Measurements from ENCODE around the gene CERS6.

CERS6 gene

GRCh38 chr2:168529054-168529833, 73.2 kb downstream of the CERS6 start:
- FAIRE-seq = no peak

GRCh38 chr2:168529900-168530561, 74.0 kb downstream of the CERS6 start:
- FAIRE-seq (no peak), DNase-seq (ENCODE audit: low spot score) (no peak)

More at GRCh38 chr2:168529054-168529833, 73.2 kb downstream of the CERS6 start:
- no peak for DNase-seq (ENCODE audit: low spot score)

GRCh38 chr2:168530982-168531622, 75.0 kb downstream of the CERS6 start:
- no peak for DNase-seq (ENCODE audit: low spot score)
- FAIRE-seq = no peak

GRCh38 chr2:168534926-168535325, 78.9 kb downstream of the CERS6 start:
- no peak for DNase-seq (ENCODE audit: low spot score)
- FAIRE-seq = no peak

- FAIRE-seq (no peak), DNase-seq (ENCODE audit: low spot score) (no peak)
These were observed 80.9 kb downstream of the CERS6 start for GRCh38 chr2:168536925-168537466.

- FAIRE-seq = no peak
- DNase-seq (ENCODE audit: low spot score) = no peak
These were observed 82.1 kb downstream of the CERS6 start for GRCh38 chr2:168538133-168538532.

GRCh38 chr2:168538534-168538933, 82.5 kb downstream of the CERS6 start:
- DNase-seq (ENCODE audit: low spot score) (no peak), FAIRE-seq (no peak)

- no peak for FAIRE-seq
These were observed 83.9 kb downstream of the CERS6 start for GRCh38 chr2:168539945-168540344.

GRCh38 chr2:168541858-168542257, 85.8 kb downstream of the CERS6 start:
- DNase-seq (ENCODE audit: low spot score) = no peak
- no peak for FAIRE-seq

More at GRCh38 chr2:168539945-168540344, 83.9 kb downstream of the CERS6 start:
- no peak for DNase-seq (ENCODE audit: low spot score)

GRCh38 chr2:168543037-168543436, 87.0 kb downstream of the CERS6 start:
- DNase-seq (ENCODE audit: low spot score) (no peak), FAIRE-seq (no peak)

GRCh38 chr2:168543935-168544334, 87.9 kb downstream of the CERS6 start:
- no peak for FAIRE-seq
- no peak for DNase-seq (ENCODE audit: low spot score)

GRCh38 chr2:168545439-168546082, 89.5 kb downstream of the CERS6 start:
- peak; percentile 86 for FAIRE-seq
- peak; percentile 81 for DNase-seq (ENCODE audit: low spot score)

- DNase-seq (ENCODE audit: low spot score) = no peak
- FAIRE-seq = no peak
These were observed 94.6 kb downstream of the CERS6 start for GRCh38 chr2:168550670-168551069.

GRCh38 chr2:168552450-168552856, 96.4 kb downstream of the CERS6 start:
- DNase-seq (ENCODE audit: low spot score) (no peak), FAIRE-seq (no peak)

- DNase-seq (ENCODE audit: low spot score) = no peak
- no peak for FAIRE-seq
These were observed 99.2 kb downstream of the CERS6 start for GRCh38 chr2:168555283-168555682.

- no peak for FAIRE-seq
- no peak for DNase-seq (ENCODE audit: low spot score)
These were observed 103.1 kb downstream of the CERS6 start for GRCh38 chr2:168559187-168559586.

- no peak for DNase-seq (ENCODE audit: low spot score)
These were observed 104.9 kb downstream of the CERS6 start for GRCh38 chr2:168560817-168561499.

GRCh38 chr2:168561991-168562390, 105.9 kb downstream of the CERS6 start:
- no peak for FAIRE-seq

More at GRCh38 chr2:168560817-168561499, 104.9 kb downstream of the CERS6 start:
- no peak for FAIRE-seq

GRCh38 chr2:168562971-168563370, 106.9 kb downstream of the CERS6 start:
- FAIRE-seq (no peak), DNase-seq (ENCODE audit: low spot score) (no peak)

More at GRCh38 chr2:168561991-168562390, 105.9 kb downstream of the CERS6 start:
- DNase-seq (ENCODE audit: low spot score) = no peak

GRCh38 chr2:168564641-168565040, 108.6 kb downstream of the CERS6 start:
- FAIRE-seq = no peak

GRCh38 chr2:168565112-168565511, 109.0 kb downstream of the CERS6 start:
- FAIRE-seq (no peak), DNase-seq (ENCODE audit: low spot score) (peak; percentile 29)

More at GRCh38 chr2:168564641-168565040, 108.6 kb downstream of the CERS6 start:
- no peak for DNase-seq (ENCODE audit: low spot score)
